ENCODE results near the gene VOPP1.

VOPP1 gene

GRCh38 chr7:55576753-55577152 is 4.5 kb upstream of the VOPP1 start:
- H3K27me3 ChIP-seq (ENCODE audit: control insufficient read depth in 1 of 2, insufficient read depth in 1 of 2, low read length in 2 of 2): no peaks in the 10 kb centered on the region
- H3K18ac ChIP-seq (ENCODE audit: low read depth in 1 of 2, low read length in 2 of 2): no peak overlapping the region
- no peak overlapping the region for H3K14ac ChIP-seq (ENCODE audit: low read length in 2 of 2)
- no peak overlapping the region for H2BK5ac ChIP-seq (ENCODE audit: low read depth, low read length, poor library complexity, severe bottlenecking)
- H3K4me3 ChIP-seq (ENCODE audit: insufficient read depth in 1 of 2, low read depth in 1 of 2, low read length in 2 of 2): no peak overlapping the region
- no peaks in the 10 kb centered on the region for H3K36me3 ChIP-seq (ENCODE audit: control insufficient read depth in 1 of 2, insufficient read depth in 2 of 2, low read depth in 1 of 2, low read length in 2 of 2)
- H3K9ac ChIP-seq (ENCODE audit: low read length): no peak overlapping the region
- H4K91ac ChIP-seq (ENCODE audit: low read length): no peak overlapping the region
- DNase-seq: no peak
- no peak overlapping the region for H2BK15ac ChIP-seq (ENCODE audit: low read depth, poor library complexity, severe bottlenecking)
- no peak overlapping the region for H3K23ac ChIP-seq (ENCODE audit: low read length in 2 of 2)
- no peak overlapping the region for H3K27ac ChIP-seq (ENCODE audit: low read length, poor library complexity, severe bottlenecking)
- H4K8ac ChIP-seq (ENCODE audit: low read length): no peak overlapping the region
- peaks cover 11% of the 10 kb centered on the region for H3K4me1 ChIP-seq (ENCODE audit: control insufficient read depth, insufficient read depth, low read depth, low read length)
- H2BK120ac ChIP-seq (ENCODE audit: low read depth, low read length): no peak overlapping the region
- H3K9me3 ChIP-seq (ENCODE audit: control insufficient read depth, low read length): no peaks in the 10 kb centered on the region
- peaks cover 2% of the 10 kb centered on the region for H3K79me1 ChIP-seq (replicated peaks; ENCODE audit: low read length, poor library complexity, severe bottlenecking)
- no peak overlapping the region for H2AK5ac ChIP-seq (ENCODE audit: low read length, severe bottlenecking)
- no peak overlapping the region for H2BK12ac ChIP-seq (ENCODE audit: low read length in 2 of 2)
- H2AFZ ChIP-seq (ENCODE audit: low read depth, low read length): no peak overlapping the region
- WGBS: 96% methylated on average over 2 of the region's 4 CpGs
- H3K4me2 ChIP-seq (ENCODE audit: low read length, poor library complexity, severe bottlenecking): no peak overlapping the region
- no peak overlapping the region for H3K4ac ChIP-seq (ENCODE audit: low read depth in 1 of 2, low read length in 2 of 2)

GRCh38 chr7:55575733-55576132 is 3.4 kb upstream of the VOPP1 start:
- H2BK120ac ChIP-seq (ENCODE audit: low read depth, low read length): no peak overlapping the region
- H2BK12ac ChIP-seq (ENCODE audit: low read length in 2 of 2): no peak overlapping the region
- no peak for DNase-seq
- H3K4me2 ChIP-seq (ENCODE audit: low read length, poor library complexity, severe bottlenecking): no peak overlapping the region
- no peak overlapping the region for H3K27ac ChIP-seq (ENCODE audit: low read length, poor library complexity, severe bottlenecking)
- peaks cover 2% of the 10 kb centered on the region for H3K79me1 ChIP-seq (replicated peaks; ENCODE audit: low read length, poor library complexity, severe bottlenecking)
- no peak overlapping the region for H2BK5ac ChIP-seq (ENCODE audit: low read depth, low read length, poor library complexity, severe bottlenecking)
- peaks cover 11% of the 10 kb centered on the region for H3K4me1 ChIP-seq (ENCODE audit: control insufficient read depth, insufficient read depth, low read depth, low read length)
- H3K23ac ChIP-seq (ENCODE audit: low read length in 2 of 2): no peak overlapping the region
- H3K9ac ChIP-seq (ENCODE audit: low read length): no peak overlapping the region
- H3K36me3 ChIP-seq (ENCODE audit: control insufficient read depth in 1 of 2, insufficient read depth in 2 of 2, low read depth in 1 of 2, low read length in 2 of 2): no peaks in the 10 kb centered on the region
- 95% methylated on average over 4 of the region's 4 CpGs for WGBS
- H2AK5ac ChIP-seq (ENCODE audit: low read length, severe bottlenecking): peak overlapping the region; percentile 65
- no peak overlapping the region for H3K4me3 ChIP-seq (ENCODE audit: insufficient read depth in 1 of 2, low read depth in 1 of 2, low read length in 2 of 2)
- H3K4ac ChIP-seq (ENCODE audit: low read depth in 1 of 2, low read length in 2 of 2): no peak overlapping the region
- H2AFZ ChIP-seq (ENCODE audit: low read depth, low read length): no peak overlapping the region
- H3K9me3 ChIP-seq (ENCODE audit: control insufficient read depth, low read length): no peaks in the 10 kb centered on the region
- H2BK15ac ChIP-seq (ENCODE audit: low read depth, poor library complexity, severe bottlenecking): no peak overlapping the region
- H4K91ac ChIP-seq (ENCODE audit: low read length): no peak overlapping the region
- no peak overlapping the region for H4K8ac ChIP-seq (ENCODE audit: low read length)
- no peak overlapping the region for H3K18ac ChIP-seq (ENCODE audit: low read depth in 1 of 2, low read length in 2 of 2)
- no peak overlapping the region for H3K14ac ChIP-seq (ENCODE audit: low read length in 2 of 2)
- no peaks in the 10 kb centered on the region for H3K27me3 ChIP-seq (ENCODE audit: control insufficient read depth in 1 of 2, insufficient read depth in 1 of 2, low read length in 2 of 2)

- peaks cover 11% of the 10 kb centered on the region for H3K4me1 ChIP-seq (ENCODE audit: control insufficient read depth, insufficient read depth, low read depth, low read length)
- no peaks in the 10 kb centered on the region for H3K36me3 ChIP-seq (ENCODE audit: control insufficient read depth in 1 of 2, insufficient read depth in 2 of 2, low read depth in 1 of 2, low read length in 2 of 2)
- H2BK5ac ChIP-seq (ENCODE audit: low read depth, low read length, poor library complexity, severe bottlenecking): no peak overlapping the region
- peaks cover 2% of the 10 kb centered on the region for H3K79me1 ChIP-seq (replicated peaks; ENCODE audit: low read length, poor library complexity, severe bottlenecking)
- no peak overlapping the region for H4K91ac ChIP-seq (ENCODE audit: low read length)
- H4K8ac ChIP-seq (ENCODE audit: low read length): no peak overlapping the region
- H2AK5ac ChIP-seq (ENCODE audit: low read length, severe bottlenecking): peak overlapping the region; percentile 31
- H3K14ac ChIP-seq (ENCODE audit: low read length in 2 of 2): no peak overlapping the region
- WGBS: 91% methylated on average over 9 of the region's 9 CpGs
- H3K27me3 ChIP-seq (ENCODE audit: control insufficient read depth in 1 of 2, insufficient read depth in 1 of 2, low read length in 2 of 2): no peaks in the 10 kb centered on the region
- H2BK120ac ChIP-seq (ENCODE audit: low read depth, low read length): peak overlapping the region; percentile 19
- no peak overlapping the region for H2BK12ac ChIP-seq (ENCODE audit: low read length in 2 of 2)
- no peak for DNase-seq
- no peak overlapping the region for H2BK15ac ChIP-seq (ENCODE audit: low read depth, poor library complexity, severe bottlenecking)
- no peak overlapping the region for H2AFZ ChIP-seq (ENCODE audit: low read depth, low read length)
- no peak overlapping the region for H3K27ac ChIP-seq (ENCODE audit: low read length, poor library complexity, severe bottlenecking)
- H3K4me3 ChIP-seq (ENCODE audit: insufficient read depth in 1 of 2, low read depth in 1 of 2, low read length in 2 of 2): no peak overlapping the region
- H3K9ac ChIP-seq (ENCODE audit: low read length): no peak overlapping the region
- H3K4ac ChIP-seq (ENCODE audit: low read depth in 1 of 2, low read length in 2 of 2): no peak overlapping the region
- H3K18ac ChIP-seq (ENCODE audit: low read depth in 1 of 2, low read length in 2 of 2): no peak overlapping the region
- no peak overlapping the region for H3K4me2 ChIP-seq (ENCODE audit: low read length, poor library complexity, severe bottlenecking)
- H3K9me3 ChIP-seq (ENCODE audit: control insufficient read depth, low read length): no peaks in the 10 kb centered on the region
- no peak overlapping the region for H3K23ac ChIP-seq (ENCODE audit: low read length in 2 of 2)
Observed at GRCh38 chr7:55575098-55575497, 2.8 kb upstream of the VOPP1 start.

- peak overlapping the region; percentile 87 for H2BK15ac ChIP-seq (ENCODE audit: low read depth, poor library complexity, severe bottlenecking)
- H3K4me2 ChIP-seq (ENCODE audit: low read length, poor library complexity, severe bottlenecking): no peak overlapping the region
- H3K18ac ChIP-seq (ENCODE audit: low read depth in 1 of 2, low read length in 2 of 2): peak overlapping the region; percentile 37 to 60
- peaks cover 2% of the 10 kb centered on the region for H3K79me1 ChIP-seq (replicated peaks; ENCODE audit: low read length, poor library complexity, severe bottlenecking)
- peak overlapping the region; percentile 62 for H3K27ac ChIP-seq (ENCODE audit: low read length, poor library complexity, severe bottlenecking)
- peak overlapping the region; percentile 13 for H2AK5ac ChIP-seq (ENCODE audit: low read length, severe bottlenecking)
- peak; percentile 18 for DNase-seq
- 69% methylated on average over 3 of the region's 3 CpGs for WGBS
- no peak overlapping the region for H4K91ac ChIP-seq (ENCODE audit: low read length)
- H3K36me3 ChIP-seq (ENCODE audit: control insufficient read depth in 1 of 2, insufficient read depth in 2 of 2, low read depth in 1 of 2, low read length in 2 of 2): no peaks in the 10 kb centered on the region
- H3K4me1 ChIP-seq (ENCODE audit: control insufficient read depth, insufficient read depth, low read depth, low read length): peaks cover 16% of the 10 kb centered on the region
- H2AFZ ChIP-seq (ENCODE audit: low read depth, low read length): no peak overlapping the region
- no peak overlapping the region for H2BK120ac ChIP-seq (ENCODE audit: low read depth, low read length)
- no peaks in the 10 kb centered on the region for H3K27me3 ChIP-seq (ENCODE audit: control insufficient read depth in 1 of 2, insufficient read depth in 1 of 2, low read length in 2 of 2)
- H2BK5ac ChIP-seq (ENCODE audit: low read depth, low read length, poor library complexity, severe bottlenecking): no peak overlapping the region
- peak overlapping the region in 1 of 2 experiments; percentile 73 for H3K4ac ChIP-seq (ENCODE audit: low read depth in 1 of 2, low read length in 2 of 2)
- H3K9me3 ChIP-seq (ENCODE audit: control insufficient read depth, low read length): no peaks in the 10 kb centered on the region
- no peak overlapping the region for H4K8ac ChIP-seq (ENCODE audit: low read length)
- H3K9ac ChIP-seq (ENCODE audit: low read length): peak overlapping the region; percentile 94
- H3K14ac ChIP-seq (ENCODE audit: low read length in 2 of 2): no peak overlapping the region
- peak overlapping the region in 1 of 2 experiments; percentile 88 for H3K4me3 ChIP-seq (ENCODE audit: insufficient read depth in 1 of 2, low read depth in 1 of 2, low read length in 2 of 2)
- no peak overlapping the region for H3K23ac ChIP-seq (ENCODE audit: low read length in 2 of 2)
- peak overlapping the region; percentile 63 to 87 for H2BK12ac ChIP-seq (ENCODE audit: low read length in 2 of 2)
Observed at GRCh38 chr7:55574051-55574717, 1.9 kb upstream of the VOPP1 start.
